Activated CD8-positive, alpha-beta memory T cell treated with anti-CD3 and anti-CD28 coated beads, Interleukin-2, amount 10 ng/mL, durations not matched to agents 7 days and 5 days (primary cell): ENCODE data around the gene CALN1. TPM values are rescaled to one million over a fixed set of nuclear protein-coding genes. Genes with fewer than 3 reads are reported as not detected.

ENCODE experiments used
- ATAC-seq: fragments of 150-1000 bp; cut with Tn5 transposase; one replicate; pipeline ENCODE4 v1.10.0; 2021; ENCODE audit warnings: moderate library complexity
- CTCF ChIA-PET: fragments of 350-600 bp; sonication (Branson Sonifier 250); formaldehyde crosslinking; loops from one replicate; lab custom pipeline; 2021; ENCODE audit warnings: antibody characterized with exemption; lab: Charles Lee
- DNase-seq: peaks from one replicate; pipeline ENCODE4 v3.0.0-alpha.2; 2020
- H3K27ac Mint-ChIP-seq: one replicate; pipeline ENCODE4 v1.8.0; 2021; ENCODE audit warnings: mild to moderate bottlenecking, mixed read lengths
- H3K27me3 Mint-ChIP-seq: one replicate; pipeline ENCODE4 v1.8.0; 2021; ENCODE audit warnings: mixed read lengths
- H3K36me3 Mint-ChIP-seq: one replicate; pipeline ENCODE4 v1.8.0; 2021; ENCODE audit warnings: mild to moderate bottlenecking, mixed read lengths
- H3K4me1 Mint-ChIP-seq: one replicate; pipeline ENCODE4 v1.8.0; 2021; ENCODE audit warnings: mixed read lengths
- H3K4me3 Mint-ChIP-seq: one replicate; pipeline ENCODE4 v1.8.0; 2021; ENCODE audit warnings: mild to moderate bottlenecking, moderate library complexity, mixed read lengths
- H3K9me3 Mint-ChIP-seq: one replicate; pipeline ENCODE4 v1.8.0; 2022; ENCODE audit warnings: low read depth, mixed read lengths
- total RNA-seq, 2 experiments: library from RNA; stranded (reverse); gene quantifications; one replicate each; pipeline ENCODE4 v1.2.3, GENCODE V29; 2021

Gene CALN1
- total RNA-seq, 2 experiments from 2014 or later: not detected

- Mint-ChIP-seq H3K4me1 (no peaks in the 10 kb centered on the region), H3K27ac (no peak overlapping the region), H3K27me3 (no peaks in the 10 kb centered on the region), H3K4me3 (no peak overlapping the region), H3K36me3 (no peaks in the 10 kb centered on the region), H3K9me3 (peaks cover 3% of the 10 kb centered on the region)
- DNase-seq (no peak), ATAC-seq (no peak)
- CTCF ChIA-PET: no interaction called here
Observed at GRCh38 chr7:72156671-72157070, 255.5 kb downstream of the CALN1 start.

GRCh38 chr7:72153132-72153512 is 259.0 kb downstream of the CALN1 start:
- Mint-ChIP-seq H3K27ac (no peak overlapping the region), H3K4me1 (no peaks in the 10 kb centered on the region), H3K36me3 (no peaks in the 10 kb centered on the region), H3K9me3 (peaks cover 14% of the 10 kb centered on the region), H3K27me3 (no peaks in the 10 kb centered on the region), H3K4me3 (no peak overlapping the region)
- DNase-seq: no peak
- CTCF ChIA-PET: no interaction called here
- ATAC-seq: no peak

- no peak for DNase-seq
- H3K4me3 Mint-ChIP-seq: no peak overlapping the region
- CTCF ChIA-PET: no interaction called here
- H3K9me3 Mint-ChIP-seq: peaks cover 14% of the 10 kb centered on the region
- no peaks in the 10 kb centered on the region for H3K36me3 Mint-ChIP-seq
- H3K27me3 Mint-ChIP-seq: no peaks in the 10 kb centered on the region
- H3K4me1 Mint-ChIP-seq: no peaks in the 10 kb centered on the region
- ATAC-seq: no peak
- no peak overlapping the region for H3K27ac Mint-ChIP-seq
Observed at GRCh38 chr7:72152161-72153131, 259.7 kb downstream of the CALN1 start.

DNA sequence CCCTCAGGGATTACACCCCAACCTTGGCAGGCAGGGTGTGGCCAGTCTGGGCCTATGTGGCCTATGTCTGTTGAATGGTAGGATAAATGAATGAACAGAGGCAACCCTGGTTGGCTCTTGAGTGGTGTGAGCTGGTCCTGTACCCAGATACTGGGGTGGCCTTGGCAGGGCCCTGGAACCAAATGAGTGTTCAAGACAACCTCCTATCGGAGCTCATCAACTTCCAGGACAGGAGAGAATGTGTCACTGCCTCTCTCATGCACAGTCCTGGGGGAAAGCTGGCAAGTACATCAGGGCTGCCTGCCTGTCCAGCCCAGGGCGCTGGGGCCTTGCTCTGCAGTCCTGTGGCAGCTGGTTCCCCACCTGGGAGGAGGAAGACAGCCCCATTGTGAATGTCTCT is 271.6 kb downstream of the CALN1 start:
- ATAC-seq (no peak), DNase-seq (no peak)
- Mint-ChIP-seq H3K4me1 (no peaks in the 10 kb centered on the region), H3K27me3 (no peaks in the 10 kb centered on the region), H3K36me3 (no peaks in the 10 kb centered on the region), H3K4me3 (no peak overlapping the region), H3K27ac (no peak overlapping the region), H3K9me3 (peaks cover 15% of the 10 kb centered on the region)
- CTCF ChIA-PET: no interaction called here

- CTCF ChIA-PET: no interaction called here
- Mint-ChIP-seq H3K9me3 (peaks cover 12% of the 10 kb centered on the region), H3K4me3 (no peak overlapping the region), H3K4me1 (no peaks in the 10 kb centered on the region), H3K27ac (no peak overlapping the region), H3K27me3 (no peaks in the 10 kb centered on the region), H3K36me3 (no peaks in the 10 kb centered on the region)
- ATAC-seq (no peak), DNase-seq (no peak)
Observed at GRCh38 chr7:72127136-72127535, 285.0 kb downstream of the CALN1 start.

DNA sequence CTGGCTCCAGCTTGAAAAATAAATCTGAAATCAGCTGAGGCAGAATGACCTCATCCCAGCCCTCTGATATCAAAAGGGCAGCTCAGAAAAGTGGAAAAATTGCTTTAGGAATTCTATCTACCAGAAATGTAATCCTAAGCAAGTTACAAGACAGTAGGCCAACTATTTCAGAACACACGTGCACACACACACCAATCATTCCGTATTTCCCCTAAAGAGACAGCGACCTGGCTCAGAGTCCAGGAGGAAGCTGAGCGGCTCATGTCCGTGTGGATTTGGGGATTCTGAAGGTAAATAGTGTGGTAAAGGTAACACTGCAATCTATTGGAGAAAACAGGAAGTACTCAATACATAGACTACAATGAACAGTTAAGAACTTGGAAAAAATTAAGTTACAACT is 288.2 kb downstream of the CALN1 start:
- Mint-ChIP-seq H3K27ac (no peak overlapping the region), H3K4me3 (no peak overlapping the region), H3K4me1 (no peaks in the 10 kb centered on the region), H3K9me3 (no peaks in the 10 kb centered on the region), H3K36me3 (no peaks in the 10 kb centered on the region), H3K27me3 (no peaks in the 10 kb centered on the region)
- no peak for DNase-seq
- no peak for ATAC-seq
- CTCF ChIA-PET: no interaction called here

DNA sequence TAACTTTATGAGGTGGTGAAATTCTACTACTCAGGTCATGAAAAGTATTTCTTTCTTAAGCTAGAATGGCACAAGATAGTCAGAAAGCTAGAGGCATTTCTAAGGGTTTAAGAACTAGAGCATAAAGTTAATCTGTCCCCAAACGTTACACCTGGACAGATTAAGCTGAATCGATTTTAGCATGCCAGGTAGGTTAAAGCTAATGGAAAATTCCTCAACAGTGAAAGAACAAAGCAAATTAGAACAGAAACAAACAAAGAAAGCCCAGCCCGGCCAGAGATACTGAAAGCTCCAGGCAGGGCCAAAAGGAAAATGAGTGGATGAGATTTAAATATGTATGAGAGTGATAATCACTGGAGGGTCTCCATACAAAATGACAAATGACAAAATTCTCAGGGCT is 293.8 kb downstream of the CALN1 start:
- CTCF ChIA-PET: no interaction called here
- DNase-seq (no peak), ATAC-seq (no peak)
- H3K27me3 Mint-ChIP-seq: no peaks in the 10 kb centered on the region
- H3K4me1 Mint-ChIP-seq: no peaks in the 10 kb centered on the region
- H3K4me3 Mint-ChIP-seq: no peak overlapping the region
- H3K27ac Mint-ChIP-seq: no peak overlapping the region
- H3K9me3 Mint-ChIP-seq: peaks cover 8% of the 10 kb centered on the region
- no peaks in the 10 kb centered on the region for H3K36me3 Mint-ChIP-seq

DNA sequence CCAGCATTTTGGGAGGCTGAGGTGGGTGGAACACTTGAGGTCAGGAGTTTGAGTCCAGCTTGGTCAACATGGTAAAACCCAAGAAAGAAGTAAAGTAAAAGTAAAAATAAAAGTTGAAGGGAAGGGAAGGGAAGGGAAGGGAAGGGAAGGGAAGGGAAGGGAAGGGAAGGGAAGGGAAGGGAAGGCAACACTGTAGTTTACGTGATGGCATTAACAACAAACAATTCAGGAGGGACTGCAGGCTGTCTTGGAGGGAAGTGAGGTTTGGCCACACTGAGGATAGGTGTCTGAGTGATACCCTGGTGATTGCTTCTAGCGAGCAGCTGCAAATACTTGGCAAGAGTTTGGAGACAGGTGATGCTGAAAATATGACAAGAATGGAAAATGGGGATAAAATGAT is 298.0 kb downstream of the CALN1 start:
- H3K36me3 Mint-ChIP-seq: no peaks in the 10 kb centered on the region
- H3K27me3 Mint-ChIP-seq: no peaks in the 10 kb centered on the region
- CTCF ChIA-PET: interaction anchor here (0.6 kb wide), 1 partner anchor 49 kb away, joined by 4 read pairs; no protein-coding TSS in a partner anchor
- DNase-seq (no peak), ATAC-seq (no peak)
- no peak overlapping the region for H3K4me3 Mint-ChIP-seq
- H3K4me1 Mint-ChIP-seq: no peaks in the 10 kb centered on the region
- peaks cover 15% of the 10 kb centered on the region for H3K9me3 Mint-ChIP-seq
- no peak overlapping the region for H3K27ac Mint-ChIP-seq

GRCh38 chr7:72112992-72113391 is 299.1 kb downstream of the CALN1 start:
- no peak for ATAC-seq

GRCh38 chr7:72112530-72112929 is 299.6 kb downstream of the CALN1 start:
- no peak for DNase-seq
- CTCF ChIA-PET: no interaction called here
- Mint-ChIP-seq H3K4me3 (no peak overlapping the region), H3K9me3 (peaks cover 25% of the 10 kb centered on the region), H3K27me3 (no peaks in the 10 kb centered on the region), H3K27ac (no peak overlapping the region), H3K36me3 (no peaks in the 10 kb centered on the region), H3K4me1 (no peaks in the 10 kb centered on the region)
- ATAC-seq: no peak

More at GRCh38 chr7:72112992-72113391, 299.1 kb downstream of the CALN1 start:
- Mint-ChIP-seq H3K36me3 (no peaks in the 10 kb centered on the region), H3K27me3 (no peaks in the 10 kb centered on the region), H3K9me3 (peaks cover 21% of the 10 kb centered on the region), H3K4me3 (no peak overlapping the region), H3K27ac (no peak overlapping the region), H3K4me1 (no peaks in the 10 kb centered on the region)
- CTCF ChIA-PET: no interaction called here
- no peak for DNase-seq

DNA sequence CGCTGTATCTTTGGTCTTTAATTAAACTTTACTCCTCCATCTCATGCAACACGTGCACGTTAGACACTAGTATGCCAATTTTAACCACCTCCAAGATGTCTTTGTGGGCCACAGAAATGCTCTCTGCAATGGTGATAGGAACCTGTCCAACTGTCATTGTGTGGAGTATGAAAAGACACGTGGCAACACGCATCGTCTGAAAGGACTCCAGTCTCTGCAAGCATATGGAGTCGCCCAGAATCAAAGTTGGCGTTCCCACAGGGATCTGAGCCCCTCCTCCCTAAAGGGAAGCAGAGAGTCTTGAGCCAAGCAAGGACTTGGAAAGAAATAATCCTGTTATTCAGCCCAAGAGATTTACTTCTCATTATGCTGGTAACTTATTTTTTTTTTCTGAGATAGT is 301.1 kb downstream of the CALN1 start:
- DNase-seq (no peak), ATAC-seq (no peak)
- Mint-ChIP-seq H3K4me3 (no peak overlapping the region), H3K27ac (no peak overlapping the region), H3K36me3 (peaks cover 1% of the 10 kb centered on the region), H3K4me1 (no peaks in the 10 kb centered on the region), H3K9me3 (peaks cover 29% of the 10 kb centered on the region), H3K27me3 (no peaks in the 10 kb centered on the region)
- CTCF ChIA-PET: no interaction called here

DNA sequence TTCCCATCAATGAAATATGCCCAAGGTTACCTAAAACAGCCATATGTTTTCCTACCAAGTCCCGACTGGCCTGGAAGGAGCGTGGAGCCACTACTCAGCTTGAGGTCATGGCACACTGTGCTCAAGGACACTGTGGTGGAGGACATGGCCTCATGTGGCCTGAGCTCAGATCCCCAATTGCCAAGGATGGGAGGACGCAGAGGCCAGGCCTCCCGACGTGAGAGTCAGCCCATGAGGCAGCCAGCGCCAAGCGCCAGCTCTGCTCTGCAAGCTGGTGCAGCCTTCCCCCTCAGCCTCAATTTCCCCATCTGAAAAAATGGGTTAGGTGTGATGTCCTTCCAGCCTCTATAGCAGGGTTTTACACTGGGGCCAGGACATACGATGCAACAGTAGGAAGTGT is 302.6 kb downstream of the CALN1 start:
- no peak for DNase-seq
- CTCF ChIA-PET: no interaction called here

DNA sequence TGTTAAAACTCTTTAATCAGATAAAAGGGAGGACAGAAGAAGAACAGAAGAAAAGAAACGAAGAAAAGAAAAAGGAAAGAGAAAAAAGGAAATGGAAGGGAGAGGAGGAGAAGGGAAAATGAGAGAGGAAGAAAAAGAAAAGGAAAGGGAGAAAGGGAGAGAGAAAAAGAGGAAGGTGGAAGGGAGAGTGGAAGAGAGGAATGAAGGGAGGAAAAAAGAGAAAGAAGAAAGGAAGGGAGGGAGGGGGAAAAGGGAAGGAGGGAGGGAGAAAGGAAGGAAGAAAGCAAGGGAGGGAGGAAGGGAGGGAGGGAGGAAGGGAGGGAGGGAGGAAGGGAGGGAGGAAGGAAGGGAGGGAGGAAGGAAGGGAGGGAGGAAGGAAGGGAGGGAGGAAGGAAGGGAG is 305.7 kb downstream of the CALN1 start:
- no peak overlapping the region for H3K4me3 Mint-ChIP-seq
- CTCF ChIA-PET: no interaction called here
- peaks cover 24% of the 10 kb centered on the region for H3K9me3 Mint-ChIP-seq
- H3K4me1 Mint-ChIP-seq: no peaks in the 10 kb centered on the region
- DNase-seq (no peak), ATAC-seq (no peak)
- no peak overlapping the region for H3K27ac Mint-ChIP-seq
- H3K36me3 Mint-ChIP-seq: peaks cover 1% of the 10 kb centered on the region
- H3K27me3 Mint-ChIP-seq: no peaks in the 10 kb centered on the region

More for the DNA sequence above, 302.6 kb downstream of the CALN1 start:
- Mint-ChIP-seq H3K4me3 (no peak overlapping the region), H3K27me3 (no peaks in the 10 kb centered on the region), H3K9me3 (peaks cover 26% of the 10 kb centered on the region), H3K4me1 (no peaks in the 10 kb centered on the region), H3K36me3 (peaks cover 1% of the 10 kb centered on the region), H3K27ac (no peak overlapping the region)
- ATAC-seq: no peak

DNA sequence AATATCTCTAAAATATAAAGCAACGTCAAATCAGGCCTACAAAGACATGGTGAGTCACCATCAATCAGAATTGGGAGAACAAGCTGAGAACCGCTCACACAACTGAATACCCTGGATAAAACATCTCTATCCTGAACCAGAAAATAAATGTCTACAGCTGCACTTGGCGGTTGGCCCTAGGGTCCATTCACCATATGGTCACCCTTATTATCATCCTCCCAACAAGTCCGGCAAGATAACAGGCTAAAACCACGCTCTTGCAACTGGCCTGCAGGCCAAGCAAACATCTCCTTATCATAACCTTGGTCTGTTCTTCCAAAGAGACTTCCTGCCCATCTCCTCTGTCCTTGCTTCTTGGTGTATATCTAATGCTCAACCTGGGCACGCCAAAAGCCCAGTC is 310.7 kb downstream of the CALN1 start:
- no peak for ATAC-seq
- peaks cover 1% of the 10 kb centered on the region for H3K36me3 Mint-ChIP-seq
- no peaks in the 10 kb centered on the region for H3K27me3 Mint-ChIP-seq
- DNase-seq: no peak
- no peak overlapping the region for H3K4me3 Mint-ChIP-seq
- no peak overlapping the region for H3K27ac Mint-ChIP-seq
- H3K4me1 Mint-ChIP-seq: no peaks in the 10 kb centered on the region
- CTCF ChIA-PET: no interaction called here
- H3K9me3 Mint-ChIP-seq: peaks cover 8% of the 10 kb centered on the region
